GM18907 (cell line): ENCODE results near the gene POFUT2.
A peak's percentile ranks its signal among the peaks of the same experiment; 100 is the strongest.

Experiments used
- ATAC-seq: cut with Tn5 transposase; IDR thresholded peaks from one replicate; pipeline ENCODE4 v1.9.1; 2021; ENCODE audit warnings: mild to moderate bottlenecking, moderate library complexity; ENCODE audit not compliant: unreplicated experiment

The POFUT2 gene

DNA sequence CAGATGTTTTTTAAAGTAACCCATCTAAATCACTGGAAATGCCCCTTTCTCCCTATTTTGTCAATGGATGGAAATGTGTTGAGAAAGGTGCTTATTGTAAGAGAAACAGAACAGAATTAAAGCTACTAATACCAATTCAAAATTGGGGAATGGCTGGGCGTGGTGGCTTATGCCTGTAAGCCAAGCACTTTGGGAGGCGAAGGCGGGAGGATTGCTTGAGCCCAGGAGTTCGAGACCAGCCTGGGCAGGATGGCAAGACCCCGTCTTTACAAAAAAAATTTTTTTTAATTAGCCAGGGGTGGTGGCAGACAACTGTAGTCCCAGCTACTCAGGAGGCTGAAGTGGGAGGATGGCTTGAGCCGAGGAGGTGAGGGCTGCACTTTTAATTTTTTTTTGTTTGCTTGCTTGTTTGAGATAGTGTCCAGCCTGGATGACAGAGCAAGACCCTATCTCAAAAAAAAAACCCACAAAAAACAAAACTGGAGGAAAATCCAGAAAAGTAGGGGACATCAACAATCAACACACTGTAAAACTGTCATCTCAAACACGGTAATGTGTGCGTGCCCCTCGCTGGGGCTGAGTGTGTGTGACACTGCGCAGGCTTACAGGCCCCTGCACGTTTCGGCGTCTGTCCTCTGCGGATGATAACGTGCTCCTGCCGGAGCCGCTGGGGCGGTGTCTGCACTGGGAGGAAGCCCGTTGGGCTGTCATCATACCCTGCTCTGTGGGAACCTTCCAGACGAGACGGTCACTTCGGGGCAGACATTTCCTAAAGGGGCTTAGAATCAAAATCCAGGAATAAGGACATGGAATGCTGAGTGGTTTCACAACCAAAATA is 11.6 kb upstream of the POFUT2 start:
- no peak for ATAC-seq

DNA sequence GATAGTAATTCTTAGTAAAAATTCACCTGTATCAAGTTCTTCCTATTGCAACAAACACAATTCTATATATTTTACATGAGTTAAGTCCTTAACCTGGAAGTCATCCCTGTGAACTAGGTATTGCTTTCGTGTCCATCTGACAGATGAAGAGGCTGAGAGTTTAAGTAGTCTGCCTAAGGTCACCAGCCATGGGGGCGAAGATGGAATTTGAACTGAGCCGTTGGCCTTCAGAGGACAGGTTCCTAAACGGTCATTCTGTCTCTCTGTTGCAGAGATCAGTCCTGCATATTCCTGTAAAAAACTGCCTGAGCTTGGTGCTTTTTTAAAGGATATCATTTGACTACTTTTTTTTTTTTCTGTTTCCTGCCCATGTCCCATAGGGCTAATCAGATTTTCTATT is 10.2 kb upstream of the POFUT2 start:
- no peak for ATAC-seq

GRCh38 chr21:45297329-45297728 is 9.6 kb upstream of the POFUT2 start:
- no peak for ATAC-seq

- ATAC-seq = no peak
Measured at GRCh38 chr21:45296638-45297037, 8.9 kb upstream of the POFUT2 start.

GRCh38 chr21:45295576-45296365 is 8.1 kb upstream of the POFUT2 start:
- ATAC-seq = no peak

DNA sequence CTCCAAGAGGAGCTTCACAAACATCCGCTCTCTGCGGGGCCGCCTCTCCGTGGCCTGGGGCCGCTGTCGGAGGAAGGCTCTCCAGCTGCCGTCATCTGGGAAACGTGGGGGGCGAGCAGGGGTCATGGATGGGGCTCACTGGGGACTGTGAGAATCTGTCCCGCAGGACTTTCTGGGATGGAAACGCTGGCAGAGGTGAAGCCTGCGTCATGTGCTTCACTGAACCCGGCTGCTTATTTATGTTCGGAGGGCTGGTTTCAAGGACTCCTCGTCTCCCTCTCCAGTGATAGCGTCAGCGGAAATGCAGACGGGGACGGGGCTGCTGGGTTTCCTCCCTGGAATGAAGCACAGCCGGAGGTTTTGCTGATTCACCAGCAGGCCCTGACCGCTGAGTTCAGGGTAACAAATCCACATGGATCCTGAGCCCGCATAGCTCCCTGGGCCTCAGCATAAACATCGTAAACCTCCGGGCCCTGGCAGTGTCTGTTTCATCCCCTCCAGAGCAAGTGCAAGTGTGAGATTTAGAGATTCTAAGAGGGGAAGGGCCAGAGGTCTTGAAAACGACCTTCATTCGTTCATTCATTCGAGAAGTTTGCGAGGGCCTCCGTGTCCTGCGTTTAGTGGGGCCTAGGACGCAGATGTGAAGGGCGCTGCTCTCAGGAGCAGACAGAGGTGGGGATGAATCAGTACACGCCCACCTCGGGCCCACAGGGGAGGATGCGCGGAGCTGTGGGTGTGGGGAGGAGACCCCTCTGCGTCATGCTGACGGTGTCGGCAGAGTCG is 7.0 kb upstream of the POFUT2 start:
- no peak for ATAC-seq

GRCh38 chr21:45293726-45294401 is 6.2 kb upstream of the POFUT2 start:
- no peak for ATAC-seq

- no peak for ATAC-seq
Measured at GRCh38 chr21:45293220-45293725, 5.6 kb upstream of the POFUT2 start.

GRCh38 chr21:45292399-45293219 is 4.9 kb upstream of the POFUT2 start:
- ATAC-seq = peak; percentile 38

DNA sequence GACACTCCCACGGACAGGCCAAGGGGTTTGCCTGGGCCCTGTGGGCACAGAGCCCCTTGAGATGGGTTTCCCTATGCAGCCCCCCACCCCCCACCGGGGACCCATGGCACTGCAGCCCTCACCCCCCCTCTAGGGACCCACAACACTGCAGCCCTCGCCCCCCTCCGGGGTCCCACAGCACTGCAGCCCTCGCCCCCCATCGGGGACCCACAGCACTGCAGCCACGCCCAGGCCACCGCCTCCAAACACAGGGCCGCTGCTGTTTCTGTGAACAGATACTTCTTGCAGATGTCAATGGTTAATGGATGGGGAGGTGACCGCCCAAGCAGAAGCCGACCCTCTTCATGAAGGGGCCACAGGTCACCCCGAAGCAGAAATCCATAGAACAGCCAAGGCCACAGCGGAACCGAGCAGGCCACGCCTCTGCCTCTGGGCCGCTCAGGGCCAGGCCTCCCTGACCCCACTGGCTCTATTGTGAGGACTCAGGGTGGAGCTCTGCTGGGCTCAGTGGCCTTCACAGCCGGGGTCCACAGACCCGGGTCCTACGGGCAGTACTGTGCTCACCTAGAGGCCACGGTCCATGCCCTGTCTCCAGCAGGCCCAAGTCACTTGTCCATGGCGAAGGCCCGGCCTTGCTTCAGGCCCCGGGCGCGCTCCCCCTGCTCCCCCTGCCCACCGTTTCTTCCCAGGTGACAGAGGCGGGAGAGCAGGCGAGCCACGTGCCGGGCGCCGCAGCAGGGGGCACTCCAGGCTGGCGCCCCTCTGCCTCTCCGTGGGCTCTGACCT is 4.1 kb upstream of the POFUT2 start:
- no peak for ATAC-seq

DNA sequence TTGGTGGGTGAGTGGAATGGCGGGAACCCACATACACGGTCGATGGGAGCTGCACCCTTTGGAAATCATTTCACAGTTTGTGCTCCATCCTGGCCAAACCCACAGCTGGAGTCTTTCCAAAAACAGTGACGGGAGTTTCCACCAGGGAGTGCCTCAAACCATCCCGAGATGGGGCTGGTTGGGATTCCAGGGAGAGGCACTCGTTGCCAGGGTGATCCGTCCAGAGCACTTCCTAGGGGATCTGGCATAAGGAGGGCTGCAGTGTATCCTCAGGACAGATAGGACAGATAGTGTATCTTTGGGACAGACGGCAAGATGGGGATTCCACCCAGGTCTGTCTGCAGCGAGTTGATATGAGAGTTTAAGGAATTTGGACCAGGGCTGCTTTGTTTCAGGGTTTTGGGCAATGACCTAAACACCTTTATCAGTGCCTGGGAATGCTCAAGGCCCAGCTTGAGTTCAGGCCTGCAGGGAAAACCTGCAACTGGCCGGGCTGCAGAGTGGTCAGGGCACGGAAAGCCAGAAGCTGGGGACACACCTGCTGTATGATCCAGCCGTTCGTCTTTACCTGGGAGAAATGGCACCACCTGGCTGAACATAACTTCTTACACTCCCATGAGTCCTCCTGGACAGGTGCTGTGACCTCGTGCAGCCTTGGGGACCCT is 3.4 kb upstream of the POFUT2 start:
- ATAC-seq = no peak

GRCh38 chr21:45289655-45290515 is 2.2 kb upstream of the POFUT2 start:
- ATAC-seq = no peak

DNA sequence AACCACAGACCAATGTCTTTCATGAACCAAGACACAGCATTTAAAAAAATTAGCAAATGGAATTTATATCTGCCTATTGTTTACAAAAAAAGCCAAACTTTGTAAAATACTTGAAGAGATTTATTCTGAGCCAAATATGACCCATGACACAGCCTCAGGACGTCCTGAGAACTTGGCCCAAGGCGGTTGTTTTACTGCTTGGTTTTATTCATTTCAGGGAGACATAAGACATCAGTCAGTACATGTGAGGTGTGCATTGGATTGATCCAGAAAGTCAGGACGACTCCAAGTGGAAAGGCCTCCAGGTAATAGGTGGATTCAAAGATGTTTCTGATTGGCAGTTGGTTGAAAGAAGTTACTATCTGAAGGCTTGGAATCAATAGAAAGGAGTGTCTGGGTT is 1.4 kb upstream of the POFUT2 start:
- no peak for ATAC-seq

- ATAC-seq = peak; percentile 7
Measured at GRCh38 chr21:45288441-45288841, 746 bp upstream of the POFUT2 start.

DNA sequence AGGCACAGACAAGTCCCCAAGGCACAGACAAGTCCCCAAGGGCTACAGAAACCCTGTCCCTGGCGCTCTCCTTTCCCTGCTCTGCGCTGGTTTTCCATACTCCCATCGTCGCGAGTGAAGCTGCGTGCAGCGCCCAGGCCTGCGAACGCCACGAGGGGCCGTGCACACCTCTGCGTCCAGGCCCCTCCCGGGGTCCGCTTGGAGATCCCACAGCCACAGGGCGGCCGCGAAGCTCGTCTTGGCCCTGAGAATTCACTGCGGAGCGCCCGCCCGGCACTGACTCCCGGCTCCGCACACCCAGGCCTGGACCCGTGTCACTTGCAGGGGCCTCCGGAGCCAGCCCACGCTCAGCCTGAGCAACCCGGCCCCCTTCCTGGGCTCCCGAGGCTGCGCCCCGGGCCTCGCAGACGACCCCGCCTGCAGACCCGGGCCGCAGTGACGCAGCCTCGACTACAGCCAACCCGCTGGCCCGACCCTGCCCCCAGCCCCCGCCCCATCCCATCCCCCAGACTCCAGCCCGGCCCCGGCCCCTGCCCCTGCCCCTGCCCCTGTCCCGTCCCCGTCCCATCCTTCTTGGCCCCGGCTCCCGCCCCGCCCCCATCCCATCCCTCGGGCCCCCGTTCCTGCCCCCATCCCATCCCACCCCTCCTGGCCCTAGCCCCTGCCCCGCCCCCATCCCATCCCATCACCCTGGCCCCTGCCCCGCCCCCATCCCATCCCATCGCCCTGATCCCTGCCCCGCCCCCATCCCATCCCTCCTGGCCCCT is 841 bp downstream of the POFUT2 start:
- ATAC-seq = no peak

GRCh38 chr21:45285266-45285931 is 2.3 kb downstream of the POFUT2 start:
- no peak for ATAC-seq
